Measurements from ENCODE around the gene CFC1.
"Not testable (repeated sequence)": the region's sequence is repeated elsewhere in the genome, so short reads cannot be mapped to it uniquely, and the experiment has no call there.

DNA sequence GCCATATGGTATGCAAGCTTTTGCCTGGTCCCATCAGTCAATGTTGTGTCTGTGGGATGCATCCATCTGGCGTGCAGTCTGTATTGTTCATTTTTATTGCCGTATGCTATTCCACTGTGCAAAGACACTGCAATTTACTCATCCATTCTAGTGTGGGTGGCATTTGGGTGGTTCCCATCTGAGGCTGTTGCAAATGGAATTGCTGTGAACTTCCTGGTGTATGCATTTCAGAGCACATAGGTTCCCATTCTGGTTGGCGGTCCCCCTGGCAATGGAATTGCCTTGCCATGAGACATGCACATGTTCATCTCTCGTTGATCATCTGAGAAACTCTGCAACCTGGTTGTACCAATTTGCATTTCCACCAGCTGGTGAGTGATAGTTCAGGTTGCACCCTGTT is 21.8 kb downstream of the CFC1 start:
- not testable (repeated sequence) for TF ChIP-seq POLR2AphosphoS5 (IDR thresholded peaks at IDR 0.05)
- TF ChIP-seq, protein P1, sequence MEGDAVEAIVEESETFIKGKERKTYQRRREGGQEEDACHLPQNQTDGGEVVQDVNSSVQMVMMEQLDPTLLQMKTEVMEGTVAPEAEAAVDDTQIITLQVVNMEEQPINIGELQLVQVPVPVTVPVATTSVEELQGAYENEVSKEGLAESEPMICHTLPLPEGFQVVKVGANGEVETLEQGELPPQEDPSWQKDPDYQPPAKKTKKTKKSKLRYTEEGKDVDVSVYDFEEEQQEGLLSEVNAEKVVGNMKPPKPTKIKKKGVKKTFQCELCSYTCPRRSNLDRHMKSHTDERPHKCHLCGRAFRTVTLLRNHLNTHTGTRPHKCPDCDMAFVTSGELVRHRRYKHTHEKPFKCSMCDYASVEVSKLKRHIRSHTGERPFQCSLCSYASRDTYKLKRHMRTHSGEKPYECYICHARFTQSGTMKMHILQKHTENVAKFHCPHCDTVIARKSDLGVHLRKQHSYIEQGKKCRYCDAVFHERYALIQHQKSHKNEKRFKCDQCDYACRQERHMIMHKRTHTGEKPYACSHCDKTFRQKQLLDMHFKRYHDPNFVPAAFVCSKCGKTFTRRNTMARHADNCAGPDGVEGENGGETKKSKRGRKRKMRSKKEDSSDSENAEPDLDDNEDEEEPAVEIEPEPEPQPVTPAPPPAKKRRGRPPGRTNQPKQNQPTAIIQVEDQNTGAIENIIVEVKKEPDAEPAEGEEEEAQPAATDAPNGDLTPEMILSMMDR (IDR thresholded peaks at IDR 0.05): not testable (repeated sequence)
